H9 (cell line): Measurements from ENCODE around the gene GLRA1. TPM values are rescaled to one million over a fixed set of nuclear protein-coding genes. Genes with fewer than 3 reads are reported as not detected.

Experiments used
- DNase-seq: peaks from one replicate; pipeline ENCODE4 v3.0.0-alpha.2; 2017
- H2AFZ ChIP-seq: one replicate; pipeline ENCODE4 v1.6.1; 2013; ENCODE audit warnings: mild to moderate bottlenecking, low read length, control low read depth, moderate library complexity
- H2AK5ac ChIP-seq: 2 replicates; pipeline ENCODE4 v1.6.1; 2013; ENCODE audit warnings: low read length, control low read depth, mixed read lengths; ENCODE audit not compliant: insufficient read length
- H2BK120ac ChIP-seq: one replicate; pipeline ENCODE4 v1.6.1; 2013; ENCODE audit warnings: low read depth, mild to moderate bottlenecking, low read length, control low read depth, inconsistent platforms; ENCODE audit not compliant: poor library complexity, severe bottlenecking
- H2BK12ac ChIP-seq: 2 replicates; pipeline ENCODE4 v1.6.1; 2013; ENCODE audit warnings: low read length, control low read depth, mixed read lengths, low read depth; ENCODE audit not compliant: insufficient read length
- H2BK15ac ChIP-seq: 2 replicates; pipeline ENCODE4 v1.6.1; 2013; ENCODE audit warnings: low read depth, low read length, control low read depth
- H2BK20ac ChIP-seq: one replicate; pipeline ENCODE4 v1.6.1; 2013; ENCODE audit warnings: low read depth, mild to moderate bottlenecking, low read length, control low read depth, inconsistent platforms; ENCODE audit not compliant: poor library complexity, severe bottlenecking
- H2BK5ac ChIP-seq: 2 replicates; pipeline ENCODE4 v1.6.1; 2013; ENCODE audit warnings: low read length, control low read depth, mixed read lengths; ENCODE audit not compliant: insufficient read length
- H3K14ac ChIP-seq: 2 replicates; pipeline ENCODE4 v1.6.1; 2013; ENCODE audit warnings: low read length, control low read depth; ENCODE audit not compliant: insufficient read depth
- H3K18ac ChIP-seq: 2 replicates; pipeline ENCODE4 v1.6.1; 2013; ENCODE audit warnings: low read depth, mild to moderate bottlenecking, mixed read lengths, low read length, control low read depth; ENCODE audit not compliant: insufficient read length
- H3K23ac ChIP-seq: 2 replicates; pipeline ENCODE4 v1.6.1; 2013; ENCODE audit warnings: low read length, control low read depth, mixed read lengths, low read depth; ENCODE audit not compliant: insufficient read length
- H3K23me2 ChIP-seq: 2 replicates; pipeline ENCODE4 v1.6.1; 2013; ENCODE audit warnings: low read depth, mild to moderate bottlenecking, mixed read lengths, low read length, control low read depth; ENCODE audit not compliant: insufficient read length, poor library complexity, severe bottlenecking
- H3K27ac ChIP-seq: 2 replicates; pipeline ENCODE4 v1.5.1; 2013; ENCODE audit warnings: low read length, control low read depth, mixed read lengths, low read depth; ENCODE audit not compliant: insufficient read length
- H3K27me3 ChIP-seq: 2 replicates; pipeline ENCODE4 v1.6.1; 2013; ENCODE audit warnings: low read length, control low read depth, inconsistent platforms; ENCODE audit not compliant: insufficient read depth
- H3K4ac ChIP-seq: 2 replicates; pipeline ENCODE4 v1.6.1; 2013; ENCODE audit warnings: low read depth, mild to moderate bottlenecking, control low read depth, inconsistent platforms, low read length, moderate library complexity
- H3K4me1 ChIP-seq: 2 replicates; pipeline ENCODE4 v1.6.1; 2013; ENCODE audit warnings: low read length, control low read depth, inconsistent platforms; ENCODE audit not compliant: insufficient read depth
- H3K4me2 ChIP-seq: 2 replicates; pipeline ENCODE4 v1.6.1; 2013; ENCODE audit warnings: low read length, control low read depth, mixed read lengths; ENCODE audit not compliant: insufficient read length, insufficient read depth
- H3K56ac ChIP-seq: 2 replicates; pipeline ENCODE4 v1.6.1; 2013; ENCODE audit warnings: low read depth, mild to moderate bottlenecking, mixed read lengths, low read length, control low read depth; ENCODE audit not compliant: insufficient read length
- H3K79me1 ChIP-seq: 2 replicates; pipeline ENCODE4 v1.6.1; 2013; ENCODE audit warnings: low read depth, mild to moderate bottlenecking, moderate library complexity, low read length, control low read depth, inconsistent platforms; ENCODE audit not compliant: insufficient read depth, poor library complexity, severe bottlenecking
- H3K79me2 ChIP-seq: 2 replicates; pipeline ENCODE4 v1.6.1; 2013; ENCODE audit warnings: low read length, control low read depth, inconsistent platforms; ENCODE audit not compliant: insufficient read depth
- H3K9ac ChIP-seq: 2 replicates; pipeline ENCODE4 v1.6.1; 2013; ENCODE audit warnings: low read length, control low read depth, mixed read lengths; ENCODE audit not compliant: insufficient read length; ENCODE audit errors: extremely low read depth
- H3K9me3 ChIP-seq: one replicate; pipeline ENCODE4 v1.6.1; 2013; ENCODE audit warnings: low read depth, low read length, inconsistent platforms; ENCODE audit not compliant: control insufficient read depth
- H3T11ph ChIP-seq: one replicate; pipeline ENCODE4 v1.6.1; 2013; ENCODE audit warnings: mild to moderate bottlenecking, low read length, control low read depth, inconsistent platforms
- H4K20me1 ChIP-seq: one replicate; pipeline ENCODE4 v1.6.1; 2013; ENCODE audit not compliant: control insufficient read depth, insufficient read length, insufficient read depth
- H4K5ac ChIP-seq: 2 replicates; pipeline ENCODE4 v1.6.1; 2013; ENCODE audit warnings: low read depth, mild to moderate bottlenecking, mixed read lengths, low read length, control low read depth; ENCODE audit not compliant: insufficient read length
- H4K8ac ChIP-seq: replicated peaks from 2 replicates; pipeline ENCODE4 v1.6.1; 2013; ENCODE audit warnings: low read length, control low read depth, mixed read lengths, low read depth; ENCODE audit not compliant: insufficient read length
- H4K91ac ChIP-seq: 2 replicates; pipeline ENCODE4 v1.6.1; 2013; ENCODE audit warnings: low read depth, mild to moderate bottlenecking, moderate library complexity, mixed read lengths, low read length, control low read depth; ENCODE audit not compliant: insufficient read length
- H3K27ac Mint-ChIP-seq, 3 experiments: 2 replicates in 2 of 3; 3 replicates in 1 of 3; pipeline ENCODE4 v1.8.0; 2020 to 2021; ENCODE audit warnings: mixed read lengths in 3 of 3, mild to moderate bottlenecking in 1 of 3, moderate library complexity in 1 of 3
- H3K27me3 Mint-ChIP-seq: 2 replicates; pipeline ENCODE4 v1.8.0; 2021; ENCODE audit warnings: low read depth, mild to moderate bottlenecking, moderate library complexity, mixed read lengths
- H3K36me3 Mint-ChIP-seq, 3 experiments: 2 replicates in 2 of 3; 3 replicates in 1 of 3; pipeline ENCODE4 v1.8.0; 2020 to 2021; ENCODE audit warnings: low read depth in 3 of 3, mixed read lengths in 3 of 3; ENCODE audit not compliant: insufficient read depth in 1 of 3
- H3K4me1 Mint-ChIP-seq, 2 experiments: 2 replicates each; pipeline ENCODE4 v1.8.0; 2020; ENCODE audit warnings: mixed read lengths in 2 of 2
- H3K4me3 Mint-ChIP-seq, 2 experiments: 2 replicates in 1 of 2; 3 replicates in 1 of 2; pipeline ENCODE4 v1.8.0; 2020 to 2021; ENCODE audit warnings: mild to moderate bottlenecking in 2 of 2, mixed read lengths in 2 of 2, moderate library complexity in 1 of 2
- H3K9me3 Mint-ChIP-seq, 2 experiments: 2 replicates in 1 of 2; 3 replicates in 1 of 2; pipeline ENCODE4 v1.8.0; 2020; ENCODE audit warnings: mild to moderate bottlenecking in 2 of 2, mixed read lengths in 2 of 2, moderate library complexity in 1 of 2
- WGBS: extraction: QIAGEN DNeasy Blood & Tissue Kit; methylation state at CpG from one replicate; pipeline ENCODE4 v1.1.7; 2013; ENCODE audit warnings: missing lambda C conversion rate, low lambda C conversion rate, mixed read lengths; ENCODE audit not compliant: insufficient read length; ENCODE audit errors: extremely low coverage; 5-methylcytosine and 5-hydroxymethylcytosine counted together
- total RNA-seq: library from RNA; stranded (reverse); gene quantifications from 2 replicates; pipeline ENCODE4 v1.2.1, GENCODE V29; 2021
- TF ChIP-seq, protein P1 (sequence below): fragments of 200-600 bp; sonication (generic); conservative IDR thresholded peaks from 3 replicates; pipeline ENCODE4 v1.8.0; 2021; ENCODE audit warnings: antibody characterized with exemption, mild to moderate bottlenecking

The GLRA1 gene
- total RNA-seq, 1 experiment from 2014 or later = not detected

DNA sequence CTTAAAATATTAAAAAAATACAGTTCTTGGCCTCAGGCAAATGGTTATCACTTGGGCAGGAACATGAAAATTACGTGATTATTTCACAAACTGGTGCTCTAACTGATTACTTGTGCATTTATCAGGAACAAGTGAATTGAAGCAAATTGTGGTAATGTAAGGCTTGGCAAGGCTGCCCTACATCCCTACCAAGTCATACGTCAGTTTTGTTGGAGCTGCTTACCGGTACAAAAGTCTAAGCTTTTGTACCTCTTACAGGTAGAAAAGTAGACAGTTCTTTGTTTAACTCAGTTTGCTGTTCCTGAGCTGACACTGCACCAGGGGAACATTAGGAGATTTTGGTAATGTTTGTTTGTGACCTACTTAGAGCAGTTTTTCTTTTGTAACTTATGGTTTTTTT lies 150.7 kb downstream of the GLRA1 start:
- Mint-ChIP-seq H3K36me3 (peaks cover 30 to 44% (median 37%) of the 10 kb centered on the region in 3 experiments; a peak in 6 of 7 replicates), H3K9me3 (no peaks in the 10 kb centered on the region), H3K4me1 (peaks cover 49 to 53% of the 10 kb centered on the region in 2 experiments), H3K27me3 (no peaks in the 10 kb centered on the region), H3K4me3 (peak overlapping the region; percentile 87 to 94), H3K27ac (peak overlapping the region in 1 of 3 experiments; percentile 37; a peak in 1 of 7 replicates)
- Histone ChIP-seq H2BK15ac (no peak overlapping the region), H3K4me2 (peak overlapping the region; percentile 84), H4K91ac (no peak overlapping the region), H4K5ac (no peak overlapping the region), H3K27me3 (no peaks in the 10 kb centered on the region), H3K4ac (no peak overlapping the region), H3T11ph (no peak overlapping the region), H3K79me2 (peaks cover 61% of the 10 kb centered on the region), H3K79me1 (no peaks in the 10 kb centered on the region), H2BK120ac (no peak overlapping the region), H4K20me1 (no peaks in the 10 kb centered on the region), H3K23me2 (peaks cover 22% of the 10 kb centered on the region), H2BK5ac (no peak overlapping the region), H3K9me3 (no peaks in the 10 kb centered on the region), H2BK12ac (no peak overlapping the region), H4K8ac (no peak overlapping the region), H2AK5ac (no peak overlapping the region), H2AFZ (no peak overlapping the region), H3K27ac (no peak overlapping the region), H3K18ac (no peak overlapping the region), H3K56ac (no peak overlapping the region), H3K9ac (peak overlapping the region; percentile 53), H3K4me1 (no peaks in the 10 kb centered on the region), H3K23ac (no peak overlapping the region), H3K14ac (no peak overlapping the region), H2BK20ac (no peak overlapping the region)
- TF ChIP-seq, protein P1, sequence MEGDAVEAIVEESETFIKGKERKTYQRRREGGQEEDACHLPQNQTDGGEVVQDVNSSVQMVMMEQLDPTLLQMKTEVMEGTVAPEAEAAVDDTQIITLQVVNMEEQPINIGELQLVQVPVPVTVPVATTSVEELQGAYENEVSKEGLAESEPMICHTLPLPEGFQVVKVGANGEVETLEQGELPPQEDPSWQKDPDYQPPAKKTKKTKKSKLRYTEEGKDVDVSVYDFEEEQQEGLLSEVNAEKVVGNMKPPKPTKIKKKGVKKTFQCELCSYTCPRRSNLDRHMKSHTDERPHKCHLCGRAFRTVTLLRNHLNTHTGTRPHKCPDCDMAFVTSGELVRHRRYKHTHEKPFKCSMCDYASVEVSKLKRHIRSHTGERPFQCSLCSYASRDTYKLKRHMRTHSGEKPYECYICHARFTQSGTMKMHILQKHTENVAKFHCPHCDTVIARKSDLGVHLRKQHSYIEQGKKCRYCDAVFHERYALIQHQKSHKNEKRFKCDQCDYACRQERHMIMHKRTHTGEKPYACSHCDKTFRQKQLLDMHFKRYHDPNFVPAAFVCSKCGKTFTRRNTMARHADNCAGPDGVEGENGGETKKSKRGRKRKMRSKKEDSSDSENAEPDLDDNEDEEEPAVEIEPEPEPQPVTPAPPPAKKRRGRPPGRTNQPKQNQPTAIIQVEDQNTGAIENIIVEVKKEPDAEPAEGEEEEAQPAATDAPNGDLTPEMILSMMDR = no peak
- no CpG with 5 or more reads among the region's 3 CpGs for WGBS
- DNase-seq = no peak
